ELR (cell line): ENCODE results near the gene TMEM207.
"Not testable (repeated sequence)": the region's sequence is repeated elsewhere in the genome, so short reads cannot be mapped to it uniquely, and the experiment has no call there.

Experiments
- DNase-seq: peaks from one replicate; pipeline ENCODE4 v3.0.0-alpha.2; 2015; ENCODE audit warnings: low read depth

Gene TMEM207

DNA sequence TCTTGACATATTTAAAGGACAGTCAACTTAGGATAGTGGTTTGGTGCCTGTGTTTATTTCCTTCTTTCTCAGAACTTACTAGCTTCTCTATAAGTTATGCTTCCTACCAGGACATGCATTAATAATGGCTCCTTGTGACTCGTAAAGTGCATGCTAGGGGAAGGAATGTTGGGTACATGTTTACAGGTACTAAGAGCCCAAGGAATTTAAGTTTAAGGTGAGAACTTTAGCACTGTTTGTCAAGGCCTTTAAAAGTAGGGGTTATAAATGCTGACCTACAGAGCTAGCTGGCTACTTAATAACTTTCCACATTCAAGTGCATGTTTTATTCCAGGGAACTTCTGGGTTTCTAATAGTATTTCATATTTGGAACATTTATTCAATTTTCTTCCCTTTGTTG lies at the start of gene TMEM207:
TMEM207 (minus strand) TSS at position 101 of the 400 bp plus-strand sequence; CDS start at position 9, 92 bp downstream.
- no peak for DNase-seq

DNA sequence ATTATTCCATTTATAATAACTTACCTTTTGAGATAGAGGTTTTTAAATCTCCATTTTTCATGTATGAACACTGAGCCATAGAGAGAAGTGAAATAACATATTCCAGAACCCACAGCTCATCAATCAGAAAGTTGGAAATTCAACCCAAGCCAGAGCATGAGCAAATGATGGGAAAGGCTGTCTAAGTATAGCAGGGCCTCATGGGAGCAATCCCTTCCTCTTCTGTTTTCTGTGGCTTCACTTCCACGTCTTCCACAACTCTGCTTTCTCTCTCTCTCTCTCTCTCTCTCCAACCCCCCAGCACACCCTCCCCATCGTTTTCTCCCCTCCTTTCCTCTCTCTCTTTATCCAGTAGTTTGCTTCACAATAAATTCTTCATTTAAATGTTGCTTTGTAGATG lies 49.4 kb upstream of the TMEM207 start:
- DNase-seq = no peak

DNA sequence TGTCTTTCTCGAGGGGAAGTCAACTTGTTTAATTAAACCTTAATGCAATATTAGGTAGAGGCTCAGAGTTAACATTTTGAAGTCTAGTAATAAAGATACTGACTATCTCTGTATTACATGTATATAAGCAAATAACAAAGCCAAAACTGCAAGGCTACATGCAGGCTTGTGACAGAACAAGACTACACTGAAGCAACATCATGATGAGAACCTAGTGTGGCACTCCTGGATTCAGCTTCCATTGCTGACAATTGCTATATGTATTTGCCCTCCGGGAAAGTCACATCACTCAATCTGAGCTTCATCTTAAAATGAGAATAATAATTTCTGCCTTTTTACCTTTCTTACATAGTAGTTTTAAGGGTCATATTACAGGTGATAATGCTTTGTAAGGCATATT lies 48.6 kb upstream of the TMEM207 start:
- no peak for DNase-seq

DNA sequence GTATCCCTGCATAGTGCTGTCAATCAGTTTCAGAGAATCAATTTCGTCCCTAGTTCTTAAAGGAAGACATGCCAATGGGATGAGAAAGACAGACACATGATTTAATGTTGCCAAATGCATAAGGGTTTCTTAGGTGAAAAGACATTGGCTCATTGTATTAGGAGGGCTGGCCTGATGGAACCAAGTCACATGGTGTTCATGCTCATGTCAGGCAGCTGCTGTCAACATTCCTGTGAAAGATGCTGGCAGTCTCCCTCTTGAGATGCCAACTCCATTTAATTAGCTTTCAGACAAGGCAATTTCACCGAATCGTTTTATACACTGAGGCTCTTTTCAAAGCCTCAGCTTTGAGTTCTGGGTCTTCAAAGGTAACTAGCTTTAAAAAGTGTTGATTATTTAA lies 48.1 kb upstream of the TMEM207 start:
- DNase-seq = peak; percentile 15

DNA sequence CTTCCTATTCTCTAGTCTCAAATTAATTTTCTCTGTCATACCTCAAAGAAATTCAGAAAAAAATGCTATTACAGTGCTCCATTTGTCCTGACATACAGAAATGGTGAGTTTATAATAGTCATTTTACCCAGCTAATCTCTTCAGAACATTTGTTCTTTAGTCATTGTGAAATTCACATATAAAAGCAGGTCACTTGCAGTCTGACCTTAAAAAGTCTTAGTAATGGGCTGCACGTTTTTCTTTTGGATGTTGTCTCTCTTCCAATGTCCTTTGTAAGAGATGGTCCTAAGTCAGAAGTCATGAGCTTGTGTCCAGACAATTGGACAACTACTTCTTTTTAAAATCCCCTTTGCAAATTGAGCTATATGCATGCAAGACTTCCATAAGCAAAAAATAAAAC lies 47.2 kb upstream of the TMEM207 start:
- DNase-seq = no peak

DNA sequence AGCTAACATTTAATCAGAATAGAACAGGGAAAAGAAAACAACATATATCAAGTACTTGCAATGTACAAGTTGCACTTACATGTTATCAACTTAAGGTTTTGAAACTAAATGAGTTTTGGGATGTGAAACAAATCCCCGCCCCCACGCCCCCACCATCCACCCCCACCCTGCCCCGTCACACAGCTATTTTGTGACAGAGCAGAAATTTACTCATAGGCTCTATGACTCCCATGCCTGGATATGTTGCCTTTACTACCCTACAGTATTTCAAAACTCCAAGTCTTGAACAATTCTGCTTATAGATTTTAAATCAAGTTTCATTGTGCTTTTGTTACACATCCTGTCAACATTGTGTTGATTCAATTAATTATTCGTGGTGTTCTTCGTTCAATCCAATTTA lies 46.1 kb upstream of the TMEM207 start:
- DNase-seq = no peak

DNA sequence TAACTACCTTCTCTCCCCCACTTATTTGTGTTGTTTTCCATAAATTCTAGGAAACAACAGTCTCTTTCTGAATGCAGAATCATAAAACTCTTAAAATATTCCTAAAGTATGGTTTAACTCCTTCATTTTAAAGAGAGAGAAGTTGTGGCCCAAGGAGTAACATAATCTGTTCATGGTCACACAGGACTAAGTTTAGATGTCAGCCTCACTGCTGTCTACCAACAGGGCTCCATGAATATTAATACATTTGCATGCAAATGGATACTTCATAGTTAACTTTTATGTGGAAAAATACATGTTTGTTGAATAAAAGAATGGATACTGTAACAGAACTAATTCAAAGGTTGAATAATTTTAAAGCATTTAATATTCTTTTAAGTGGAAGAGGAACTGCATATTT lies 45.7 kb upstream of the TMEM207 start:
- DNase-seq = no peak

DNA sequence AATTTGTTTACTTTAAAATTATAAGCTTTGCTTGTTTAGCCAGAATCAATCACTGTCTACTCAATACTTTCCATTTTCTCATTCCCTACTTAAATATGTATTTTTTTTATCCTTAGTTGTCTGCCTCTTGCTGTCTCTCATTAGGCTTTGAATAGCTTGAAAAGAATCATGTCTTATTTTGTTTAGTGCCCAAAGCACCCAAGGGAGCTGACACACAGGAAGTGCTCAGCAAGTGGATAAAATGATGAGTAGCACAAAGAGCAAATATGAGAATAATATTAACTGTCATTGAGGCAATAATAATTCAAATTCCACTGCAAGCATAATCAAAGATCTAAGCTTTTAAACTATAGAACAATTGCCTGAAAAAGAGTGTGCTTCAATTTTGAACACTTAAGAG lies 45.2 kb upstream of the TMEM207 start:
- DNase-seq = no peak

DNA sequence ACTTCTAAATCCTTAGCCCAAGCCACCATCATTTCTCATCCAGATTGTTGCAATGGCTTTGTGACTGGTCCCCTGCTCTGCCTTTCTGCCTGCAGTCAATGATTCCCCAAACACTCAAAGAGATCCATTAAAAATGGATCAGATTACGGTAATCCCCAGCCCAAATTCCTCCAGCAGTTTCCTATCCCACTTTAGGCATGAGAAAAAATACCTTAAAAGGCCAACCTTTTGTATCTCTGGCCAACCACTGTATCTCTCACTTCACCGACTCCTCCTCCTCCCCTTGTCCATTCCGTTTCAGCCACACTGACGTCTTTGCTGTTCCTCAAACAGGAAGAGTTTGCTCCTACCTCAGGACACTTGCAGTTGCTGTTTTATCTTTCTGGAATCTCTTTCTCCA lies 43.3 kb upstream of the TMEM207 start:
- DNase-seq = no peak

DNA sequence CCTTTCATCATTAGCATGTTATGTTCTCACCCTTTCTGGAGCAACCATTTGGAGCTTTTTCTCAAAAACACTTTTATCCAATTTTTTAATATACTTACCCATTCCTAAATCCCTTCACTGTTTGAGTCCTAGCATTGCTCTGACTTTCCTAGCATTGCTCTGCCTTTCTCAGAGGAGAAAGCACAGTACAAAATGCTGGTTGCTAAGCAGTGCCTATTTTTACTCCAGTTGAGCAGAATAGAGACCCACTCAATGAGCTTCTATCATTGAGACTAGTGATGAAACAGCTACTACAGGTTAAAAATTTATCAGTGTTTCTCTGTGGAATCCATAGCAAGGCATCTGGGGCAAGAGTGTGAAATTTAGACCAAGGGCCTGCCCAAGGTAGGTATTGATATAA lies 42.4 kb upstream of the TMEM207 start:
- no peak for DNase-seq

DNA sequence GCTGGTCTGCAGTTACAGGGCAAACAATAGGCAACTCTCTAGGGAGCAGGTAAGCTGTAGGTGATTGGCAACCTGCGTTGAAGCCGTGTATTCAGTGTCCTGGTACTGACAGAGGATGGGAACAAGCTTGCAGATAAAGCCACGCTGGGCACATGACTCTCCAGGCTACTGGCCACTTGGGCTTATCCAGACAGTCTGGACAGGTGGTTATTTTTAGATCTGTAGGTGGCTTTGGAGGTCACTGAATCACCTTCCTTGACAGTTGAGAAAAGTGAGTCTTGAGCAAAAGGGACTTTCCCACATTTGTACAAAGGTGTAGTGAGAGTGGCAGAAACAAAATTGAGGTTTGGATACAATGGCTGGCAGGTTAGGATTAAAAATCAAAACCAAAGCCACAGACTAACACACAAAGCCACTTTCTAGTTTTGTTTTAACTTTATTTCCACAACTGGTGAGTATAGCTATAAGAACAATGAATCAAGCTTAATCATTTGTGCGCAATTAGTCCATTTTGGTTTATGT lies 41.9 kb upstream of the TMEM207 start:
- no peak for DNase-seq

DNA sequence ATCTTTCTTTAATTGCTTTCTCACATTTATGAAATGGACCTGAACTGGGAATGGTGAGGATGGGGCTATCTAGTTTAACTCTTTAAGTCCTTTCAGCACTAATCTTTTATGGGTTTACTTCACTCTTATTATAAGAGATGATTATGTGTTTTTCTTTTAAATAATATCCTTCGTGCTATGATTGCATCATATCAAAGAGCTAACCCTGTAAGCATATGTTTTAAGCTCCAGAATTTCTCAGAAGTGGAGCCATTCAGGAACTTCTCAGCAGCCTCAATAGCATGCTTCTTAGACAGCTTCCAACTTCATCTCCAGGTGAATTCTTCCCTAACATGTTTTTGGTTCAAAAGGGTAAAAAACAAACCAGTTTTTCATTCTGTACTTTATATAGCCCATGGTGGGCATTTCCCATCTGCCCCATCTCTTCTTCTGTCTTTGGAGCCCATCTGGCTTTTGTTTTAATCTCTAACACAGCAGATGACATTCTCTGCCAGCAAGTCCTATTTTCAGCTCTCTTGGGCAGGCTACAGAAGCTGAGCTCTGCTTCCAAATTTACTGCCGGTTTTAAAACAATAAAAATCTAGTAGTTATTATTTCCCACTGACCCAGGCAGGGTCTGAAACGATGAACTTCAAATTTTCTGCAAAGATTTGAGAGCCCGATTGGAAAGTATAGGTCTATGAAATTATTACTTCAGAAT lies 37.4 kb upstream of the TMEM207 start:
- DNase-seq = no peak

DNA sequence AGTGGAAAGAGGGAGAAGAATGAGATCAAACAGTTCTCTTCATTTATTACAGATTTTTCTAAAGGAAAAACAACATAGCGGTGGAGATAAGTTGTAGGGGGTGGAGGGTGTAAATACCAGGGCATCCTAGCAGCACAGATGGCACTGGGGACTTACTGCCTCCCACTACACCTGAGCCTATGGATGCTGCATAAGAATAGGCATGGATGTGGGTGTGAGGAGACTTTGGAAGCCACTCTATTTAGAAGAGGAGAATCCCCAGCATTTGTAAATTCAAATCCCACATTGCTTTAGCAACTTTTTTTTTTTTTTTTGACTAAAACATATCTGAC lies 36.8 kb upstream of the TMEM207 start:
- no peak for DNase-seq

DNA sequence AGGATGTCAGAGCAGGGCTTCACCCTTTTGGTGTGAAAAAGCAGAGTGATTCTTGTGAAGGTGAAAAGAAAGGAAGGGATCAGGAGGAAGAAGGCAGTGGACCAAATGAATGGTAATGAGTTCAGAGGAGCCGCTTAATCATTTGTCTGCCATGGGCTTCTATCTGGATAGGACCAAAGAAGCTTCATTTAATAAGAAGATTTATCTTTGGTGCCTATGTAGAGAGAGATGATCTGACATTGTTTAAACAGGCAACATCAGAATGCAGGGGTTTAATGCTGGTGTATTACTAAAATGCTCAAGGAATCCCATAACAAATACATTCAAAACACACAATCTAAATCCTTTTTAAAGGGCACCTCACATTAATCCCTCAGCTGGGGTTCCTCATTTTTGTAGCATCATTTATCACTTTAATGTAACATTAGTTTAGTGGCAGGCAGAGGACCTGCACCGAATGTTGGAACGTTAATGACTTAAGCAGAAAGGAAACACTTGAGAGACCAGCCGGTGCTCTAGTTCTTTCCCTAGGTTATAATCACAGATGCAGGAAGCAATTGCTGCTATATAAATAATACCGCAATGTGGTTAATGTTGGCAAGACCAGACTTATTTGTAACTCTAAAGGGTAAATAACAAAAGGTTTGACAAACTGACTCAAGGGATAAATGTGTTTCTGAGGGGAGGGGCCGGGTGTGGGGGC lies 36.3 kb upstream of the TMEM207 start:
- peak; percentile 12 for DNase-seq

DNA sequence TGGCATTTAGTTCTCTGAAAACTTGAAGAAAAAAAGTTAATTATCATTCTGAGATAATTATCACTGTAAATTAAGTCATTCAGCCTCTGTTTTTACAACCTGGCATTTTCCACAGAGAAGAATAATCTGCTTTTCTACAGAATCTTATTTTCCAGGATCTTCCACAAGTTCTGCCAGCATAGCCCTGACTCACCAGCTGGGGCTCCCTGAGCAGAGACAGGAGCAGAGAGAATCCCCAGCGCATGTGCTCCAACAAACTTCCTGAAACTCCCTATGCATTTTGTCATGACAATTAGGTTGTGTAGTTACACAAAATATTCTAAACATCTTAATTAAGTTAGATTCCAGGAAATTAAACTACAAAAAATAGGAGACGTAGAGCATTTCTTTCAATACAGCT lies 32.1 kb upstream of the TMEM207 start:
- DNase-seq = peak; percentile 10

DNA sequence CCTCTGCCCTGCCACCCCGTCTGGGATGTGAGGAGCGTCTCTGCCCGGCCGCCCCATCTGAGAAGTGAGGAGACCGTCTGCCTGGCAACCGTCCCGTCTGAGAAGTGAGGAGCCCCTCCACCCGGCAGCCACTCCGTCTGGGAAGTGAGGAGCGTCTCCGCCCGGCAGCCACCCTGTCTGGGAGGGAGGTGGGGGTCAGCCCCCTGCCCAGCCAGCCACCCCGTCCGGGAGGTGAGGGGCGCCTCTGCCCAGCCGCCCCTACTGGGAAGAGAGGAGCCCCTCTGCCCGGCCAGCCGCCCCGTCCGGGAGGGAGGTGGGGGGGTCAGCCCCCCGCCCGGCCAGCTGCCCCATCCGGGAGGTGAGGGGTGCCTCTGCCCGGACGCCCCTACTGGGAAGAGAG lies 23.6 kb upstream of the TMEM207 start:
- DNase-seq = not testable (repeated sequence)

DNA sequence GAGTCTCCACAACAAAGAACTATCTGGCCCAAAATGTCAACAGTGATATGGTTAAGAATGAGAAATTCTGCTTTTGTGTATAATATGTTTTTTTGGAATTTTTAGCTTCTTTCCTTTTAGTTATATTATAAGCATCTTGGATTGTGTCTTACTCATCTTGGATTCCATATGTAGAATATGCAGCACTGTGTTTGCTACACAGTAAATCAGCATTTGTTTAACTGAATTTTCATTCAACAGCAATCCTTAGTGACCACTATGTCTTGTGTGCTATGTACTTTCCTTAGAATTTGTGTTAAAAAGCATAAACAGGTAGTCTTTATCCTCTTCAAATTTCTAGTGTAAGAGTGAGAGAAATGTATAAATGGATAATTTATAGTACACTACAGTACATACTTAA lies 18.2 kb upstream of the TMEM207 start:
- DNase-seq = no peak

DNA sequence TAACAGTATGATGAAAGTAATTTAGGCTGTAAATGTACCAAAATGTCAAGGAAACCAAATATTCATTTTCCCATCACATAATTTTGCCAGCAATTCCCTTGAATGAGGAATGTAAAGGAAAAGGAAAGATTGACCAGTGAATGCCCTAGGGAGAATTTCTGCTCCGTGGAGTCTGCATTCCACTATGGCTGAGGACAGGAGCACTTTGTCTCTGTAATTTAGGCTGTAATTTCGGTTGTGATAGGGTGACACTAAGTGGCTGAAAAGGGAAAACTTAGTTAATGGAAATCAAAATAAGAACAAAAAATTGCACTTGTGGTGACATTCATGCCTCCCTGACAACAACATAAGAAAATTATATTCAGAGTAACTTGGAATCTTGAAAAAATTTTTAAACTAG lies 8.3 kb upstream of the TMEM207 start:
- DNase-seq = peak; percentile 29

DNA sequence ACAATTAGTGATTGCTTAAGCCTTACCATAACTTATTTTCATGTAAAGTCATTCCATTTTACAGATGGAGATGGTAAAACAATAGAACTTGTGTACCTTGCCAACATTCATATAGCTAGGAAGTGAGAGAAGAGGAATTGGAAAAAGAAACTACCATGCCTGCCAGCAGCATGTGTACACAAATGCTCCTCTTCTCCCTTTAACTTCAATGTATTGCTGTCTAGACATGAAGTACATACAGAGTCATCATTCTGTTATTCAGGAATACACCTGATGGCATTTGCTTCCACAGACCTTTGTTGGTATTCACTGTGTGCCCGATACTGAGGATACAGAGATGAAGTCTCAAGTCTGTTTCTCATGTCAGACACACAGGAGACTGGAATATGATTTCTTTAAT lies 7.1 kb upstream of the TMEM207 start:
- DNase-seq = no peak

DNA sequence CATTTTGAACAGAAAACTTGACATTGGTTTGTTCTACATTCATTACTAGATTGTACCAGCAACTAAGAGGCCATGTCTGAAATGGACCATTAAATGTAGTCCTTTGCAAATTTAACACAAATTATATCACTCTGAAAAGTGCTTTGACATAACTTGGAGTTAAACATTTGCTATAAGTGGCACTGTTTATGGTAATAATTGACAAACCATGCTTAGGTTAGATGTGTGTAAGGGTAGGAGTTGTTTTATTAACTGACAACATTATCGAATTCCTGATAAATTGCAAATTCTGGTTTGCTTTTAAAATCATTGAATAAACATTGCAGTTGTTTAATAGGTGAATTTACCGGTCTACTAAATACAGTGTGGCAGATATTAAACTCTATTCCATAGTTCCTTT lies 6.1 kb upstream of the TMEM207 start:
- DNase-seq = no peak

DNA sequence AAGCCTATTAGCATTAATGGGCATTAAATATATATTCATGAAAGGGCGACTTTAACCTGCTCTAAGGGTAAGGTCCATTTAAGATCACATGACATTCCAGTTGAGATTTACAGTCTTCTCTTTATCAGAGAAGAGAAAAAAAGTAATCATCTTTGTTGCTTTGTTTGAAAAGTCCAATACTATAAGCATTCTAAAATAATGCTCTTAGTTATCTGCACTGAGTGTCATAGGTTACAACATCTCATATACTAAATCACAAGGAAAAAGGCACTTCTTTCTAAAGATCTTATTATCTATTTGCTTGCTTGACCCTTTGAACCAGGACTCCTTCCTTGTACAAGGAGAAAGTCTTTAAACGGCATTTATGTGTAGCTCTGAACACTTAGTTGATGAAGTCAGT lies 1.4 kb downstream of the TMEM207 start:
- DNase-seq = no peak

DNA sequence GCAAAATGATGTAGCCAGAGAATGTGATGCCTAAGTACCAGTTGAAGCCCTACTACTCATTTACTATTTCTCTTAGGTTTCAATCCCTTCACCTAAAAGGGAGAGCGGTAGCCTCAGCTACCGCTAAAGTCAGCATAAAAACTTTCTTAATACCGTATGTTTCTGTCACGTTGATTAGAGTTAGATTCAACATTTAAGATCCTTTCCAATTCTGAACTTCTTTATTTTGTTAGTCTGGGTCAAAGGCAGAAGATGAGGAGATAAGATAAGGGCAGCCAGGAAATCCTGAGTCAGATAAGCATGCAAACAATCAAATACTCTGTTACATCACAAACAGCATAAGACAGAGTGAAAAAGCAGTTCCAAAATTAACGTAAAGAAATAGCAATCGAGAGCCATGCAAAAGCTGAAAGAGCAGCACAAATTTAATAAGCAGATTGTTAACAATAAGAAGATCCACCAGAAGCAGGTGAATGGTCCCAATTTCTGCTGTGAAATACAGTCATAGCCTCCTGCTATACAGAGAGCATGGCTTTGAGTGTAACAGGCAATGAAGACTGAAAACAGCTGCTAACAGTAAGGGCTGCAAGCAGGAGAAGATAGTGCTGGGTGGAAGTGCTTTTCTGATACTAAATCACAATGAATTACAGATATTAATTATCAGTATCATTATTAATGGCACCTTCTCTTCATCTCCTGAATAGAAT lies 3.0 kb downstream of the TMEM207 start:
- DNase-seq = no peak

DNA sequence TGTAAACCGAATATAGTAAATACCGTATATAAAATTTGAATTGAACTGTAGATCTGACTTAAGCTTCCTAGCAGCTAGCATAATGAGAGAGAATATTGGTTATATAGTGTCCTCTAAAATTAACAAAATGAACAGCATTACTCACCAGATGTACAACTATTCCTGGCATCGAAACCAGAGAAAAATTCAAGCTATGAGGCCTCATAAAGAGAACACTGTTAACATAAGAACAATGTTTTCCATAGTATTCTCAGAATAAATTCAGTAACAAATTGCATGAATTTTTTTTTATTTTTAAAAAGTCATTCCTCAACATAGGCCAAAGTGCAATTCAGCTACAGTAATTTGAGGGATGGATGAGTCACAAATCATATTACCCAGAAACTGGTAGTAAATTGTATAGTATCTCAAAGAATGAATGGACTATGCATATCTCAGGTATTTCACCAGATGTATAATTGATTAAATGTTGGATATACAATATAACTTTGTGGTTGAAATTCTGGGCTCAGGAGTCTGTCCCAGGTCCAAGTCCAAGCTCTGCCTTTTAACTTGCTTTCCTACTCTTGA lies 5.0 kb downstream of the TMEM207 start:
- peak; percentile 10 for DNase-seq
